OCI-LY7 (cell line): Measurements from ENCODE around the gene SEMG1. TPM values are rescaled to one million over a fixed set of nuclear protein-coding genes. Genes with fewer than 3 reads are reported as not detected.

Source experiments
- BruUV-seq: library from RNA; stranded (reverse); fragments of 400-500 nt; replicated peaks from 2 replicates; lab custom pipeline; 2021; lab: Mats Ljungman, UMichigan
- CTCF ChIA-PET: fragments of 300-600 bp; sonication (Branson Sonifier 250); formaldehyde crosslinking; loops from one replicate; lab custom pipeline; 2022; ENCODE audit warnings: antibody characterized with exemption; ENCODE audit not compliant: unreplicated experiment; lab: Charles Lee
- POLR2A ChIA-PET: fragments of 300-600 bp; sonication (Branson Sonifier 250); formaldehyde crosslinking; loops from one replicate; lab custom pipeline; 2022; ENCODE audit warnings: antibody characterized with exemption; lab: Charles Lee
- DNase-seq: peaks from one replicate; pipeline ENCODE4 v3.0.0-alpha.2; 2015; ENCODE audit warnings: low spot score
- H2AFZ ChIP-seq: fragments of 200-600 bp; sonication (generic), shearing (Covaris generic); 2 replicates; pipeline ENCODE4 v1.6.1; 2014; ENCODE audit warnings: mild to moderate bottlenecking, antibody characterized with exemption, low read length, moderate library complexity
- H3K27ac ChIP-seq: fragments of 200-600 bp; sonication (generic); 2 replicates; pipeline ENCODE4 v1.5.1; 2014; ENCODE audit warnings: mixed run types, low read depth, mild to moderate bottlenecking, moderate library complexity, low read length, inconsistent platforms; ENCODE audit not compliant: poor library complexity, severe bottlenecking
- H3K36me3 ChIP-seq: fragments of 200-600 bp; sonication (generic); 2 replicates; pipeline ENCODE4 v1.6.1; 2014; ENCODE audit warnings: mild to moderate bottlenecking, antibody characterized with exemption, low read length, moderate library complexity, mixed read lengths; ENCODE audit not compliant: insufficient read depth
- H3K4me1 ChIP-seq: fragments of 200-600 bp; sonication (generic); 2 replicates; pipeline ENCODE4 v1.5.1; 2014; ENCODE audit warnings: mild to moderate bottlenecking, low read length; ENCODE audit not compliant: insufficient read depth, poor library complexity, severe bottlenecking
- H3K4me2 ChIP-seq: fragments of 200-600 bp; sonication (generic); 2 replicates; pipeline ENCODE4 v1.6.1; 2014; ENCODE audit warnings: mild to moderate bottlenecking, low read length
- H3K4me3 ChIP-seq: fragments of 200-600 bp; sonication (generic); 2 replicates; pipeline ENCODE4 v1.5.1; 2014; ENCODE audit warnings: mild to moderate bottlenecking, low read depth, low read length; ENCODE audit not compliant: poor library complexity, severe bottlenecking
- H3K79me2 ChIP-seq: fragments of 200-600 bp; sonication (generic); 2 replicates; pipeline ENCODE4 v1.6.1; 2016; ENCODE audit warnings: low read depth, mild to moderate bottlenecking, low read length, moderate library complexity, mixed read lengths; ENCODE audit not compliant: insufficient read depth
- H3K9me2 ChIP-seq: fragments of 200-600 bp; sonication (generic); 2 replicates; pipeline ENCODE4 v1.6.1; 2016; ENCODE audit warnings: mild to moderate bottlenecking, low read length, mixed read lengths; ENCODE audit not compliant: insufficient read depth
- H3K9me3 ChIP-seq: fragments of 200-600 bp; sonication (generic); 2 replicates; pipeline ENCODE4 v1.6.1; 2014; ENCODE audit warnings: mild to moderate bottlenecking, mixed run types, low read length, mixed read lengths
- H4K20me1 ChIP-seq: fragments of 200-600 bp; sonication (generic); 2 replicates; pipeline ENCODE4 v1.6.1; 2014; ENCODE audit warnings: mild to moderate bottlenecking, antibody characterized with exemption, low read length, moderate library complexity, mixed read lengths; ENCODE audit not compliant: insufficient read depth
- CTCF ChIP-seq: fragments of 200-600 bp; sonication (generic); conservative IDR thresholded peaks from 2 replicates; pipeline ENCODE4 v1.5.1; 2014; ENCODE audit warnings: mild to moderate bottlenecking, antibody characterized with exemption, low read length, moderate library complexity, mixed read lengths
- EZH2phosphoT487 ChIP-seq: fragments of 200-600 bp; sonication (generic); IDR thresholded peaks from 2 replicates; pipeline ENCODE4 v1.6.1; 2018; ENCODE audit warnings: low read depth, borderline replicate concordance, mild to moderate bottlenecking, mixed run types, antibody characterized with exemption, low read length, moderate library complexity, mixed read lengths
- intact Hi-C: fragments of 100-400 bp; cut with micrococcal nuclease; formaldehyde crosslinking; loops from one replicate; pipeline ENCODE4 v1.10.0; 2022; ENCODE audit not compliant: unreplicated experiment
- total RNA-seq, 2 experiments: library from RNA; depleted of rRNA in 1 of 2; stranded (reverse); fragments of >200 nt in 1 of 2; shearing (Covaris generic) in 1 of 2; gene quantifications; 2 replicates each; pipeline ENCODE4 v1.2.3, GENCODE V29; 2014 to 2022

The SEMG1 gene
- total RNA-seq, 2 experiments from 2014 or later, result not detected

DNA sequence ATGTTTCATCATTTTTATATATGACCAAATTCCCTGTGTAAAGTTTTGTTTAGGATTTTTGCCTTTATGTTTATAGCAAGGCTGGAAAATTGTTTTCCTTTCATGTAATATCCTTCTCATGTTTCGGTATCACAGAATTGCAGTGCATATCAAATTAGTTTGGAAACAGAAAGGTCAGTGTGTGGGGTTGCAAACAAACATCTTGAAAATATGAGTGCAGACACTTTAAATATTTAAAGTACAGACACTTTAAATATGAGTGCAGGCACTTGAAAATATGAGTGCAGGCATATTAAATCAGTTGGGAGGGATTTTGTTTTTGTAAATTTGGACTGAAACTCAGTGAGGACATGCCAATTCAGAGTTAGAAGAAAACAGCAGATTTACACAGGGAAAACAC, 41.0 kb downstream of the SEMG1 start:
- BruUV-seq, result no TSS peak
- Histone ChIP-seq H3K36me3 (no peaks in the 10 kb centered on the region), H3K9me3 (no peaks in the 10 kb centered on the region), H3K4me1 (no peaks in the 10 kb centered on the region), H4K20me1 (no peaks in the 10 kb centered on the region), H2AFZ (no peak overlapping the region), H3K9me2 (no peaks in the 10 kb centered on the region), H3K79me2 (no peaks in the 10 kb centered on the region), H3K4me3 (no peak overlapping the region), H3K27ac (no peak overlapping the region), H3K4me2 (no peak overlapping the region)
- DNase-seq, result no peak
- ChIA-PET POLR2A (no interaction called here), CTCF (no interaction called here)
- TF ChIP-seq EZH2phosphoT487 (no peak), CTCF (no peak)
- intact Hi-C loops, result no loop called here

- Histone ChIP-seq H3K79me2 (no peaks in the 10 kb centered on the region), H3K9me2 (no peaks in the 10 kb centered on the region), H3K4me1 (no peaks in the 10 kb centered on the region), H3K9me3 (no peaks in the 10 kb centered on the region), H2AFZ (no peak overlapping the region), H3K4me2 (no peak overlapping the region), H3K36me3 (no peaks in the 10 kb centered on the region), H4K20me1 (no peaks in the 10 kb centered on the region), H3K4me3 (no peak overlapping the region), H3K27ac (no peak overlapping the region)
- ChIA-PET CTCF (no interaction called here), POLR2A (interaction anchor here (0.6 kb wide), 1 partner anchor 426 kb away, joined by 3 read pairs; no protein-coding TSS in a partner anchor)
- intact Hi-C loops, result no loop called here
- no peak for TF ChIP-seq EZH2phosphoT487
- no peak for TF ChIP-seq CTCF
- BruUV-seq, result no TSS peak
- no peak for DNase-seq
These were observed 41.8 kb downstream of the SEMG1 start for GRCh38 chr20:45248609-45249008.

GRCh38 chr20:45251884-45252560, 45.2 kb downstream of the SEMG1 start:
- ChIA-PET CTCF (no interaction called here), POLR2A (no interaction called here)
- no TSS peak for BruUV-seq
- H3K4me2 ChIP-seq, result no peak overlapping the region
- H4K20me1 ChIP-seq, result no peaks in the 10 kb centered on the region
- H3K36me3 ChIP-seq, result no peaks in the 10 kb centered on the region
- no peak overlapping the region for H2AFZ ChIP-seq
- DNase-seq, result no peak
- no peaks in the 10 kb centered on the region for H3K4me1 ChIP-seq
- no peak overlapping the region for H3K4me3 ChIP-seq
- TF ChIP-seq CTCF, result no peak
- no peak for TF ChIP-seq EZH2phosphoT487
- no peak overlapping the region for H3K27ac ChIP-seq
- no peaks in the 10 kb centered on the region for H3K9me3 ChIP-seq
- H3K9me2 ChIP-seq, result no peaks in the 10 kb centered on the region
- no peaks in the 10 kb centered on the region for H3K79me2 ChIP-seq
- intact Hi-C loops, result no loop called here
